Tibial nerve (tissue), 4 donors: ENCODE data around the gene IGFALS.

Source experiments
- CTCF ChIP-seq, 5 experiments: fragments of 200-600 bp in 3 of 5; fragments of 450-650 bp in 2 of 5; sonication (generic) in 3 of 5; IDR thresholded peaks; one replicate each; pipeline ENCODE4 v1.5.1; 2016 to 2019; ENCODE audit warnings: antibody characterized with exemption in 5 of 5, mild to moderate bottlenecking in 3 of 5, moderate library complexity in 2 of 5
- EP300 ChIP-seq, 2 donors: sonication (generic); formaldehyde crosslinking; IDR thresholded peaks; one replicate each; pipeline ENCODE4 v1.6.1; 2017; ENCODE audit warnings: antibody characterized with exemption in 2 of 2, mild to moderate bottlenecking in 1 of 2
- POLR2A ChIP-seq, 2 donors: fragments of 450-650 bp; IDR thresholded peaks; one replicate each; pipeline ENCODE4 v1.6.1; 2017; ENCODE audit warnings: antibody characterized with exemption in 2 of 2, mild to moderate bottlenecking in 2 of 2, moderate library complexity in 2 of 2

- no peak for TF ChIP-seq CTCF (IDR thresholded peaks at IDR 0.05)
- TF ChIP-seq POLR2A (IDR thresholded peaks at IDR 0.05), result no peak
- no peak for TF ChIP-seq EP300 (IDR thresholded peaks at IDR 0.05)
These were observed 16.5 kb downstream of the IGFALS start for GRCh38 chr16:1776991-1777374.
